SIG-M5 treated with dmso at 0.1 percent for 504 hours (cell line): ENCODE data around the gene PNLIPRP2.

ENCODE experiments used
- DNase-seq: peaks from one replicate; lab custom pipeline; 2025; ENCODE audit not compliant: unreplicated experiment; lab: John Stamatoyannopoulos, UW

The PNLIPRP2 gene

DNA sequence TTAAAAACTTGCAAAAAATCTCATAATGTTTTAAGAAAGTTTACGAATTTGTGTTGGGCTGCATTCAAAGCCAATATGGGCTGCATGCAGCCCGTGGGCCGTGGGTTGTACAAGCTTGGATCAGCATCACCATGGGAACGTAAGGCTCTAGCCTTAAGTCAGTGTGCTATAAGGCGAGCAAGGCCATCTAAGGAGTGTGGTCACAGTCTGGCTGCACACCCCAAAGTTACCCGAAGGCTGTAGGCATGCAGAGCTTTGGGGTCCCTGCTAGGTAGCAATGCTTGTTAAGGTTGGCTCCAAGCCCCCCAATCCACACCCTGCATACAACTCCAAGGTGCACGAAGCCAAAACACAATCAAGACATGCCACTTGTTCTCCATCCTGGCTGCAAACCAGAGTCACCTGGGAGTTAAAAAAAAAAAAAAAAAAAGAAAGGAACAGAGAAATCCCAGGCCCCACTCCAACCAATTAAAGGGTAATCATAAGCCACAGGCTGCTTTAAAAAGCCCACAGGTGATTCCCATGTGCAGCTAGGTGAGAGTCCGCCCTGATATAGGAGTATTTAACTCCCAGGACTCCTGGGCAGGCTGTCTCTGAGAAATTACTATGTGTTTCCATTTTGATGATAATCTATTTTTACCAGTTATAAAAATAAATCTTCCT is 8.5 kb upstream of the PNLIPRP2 start:
- DNase-seq: no peak

DNA sequence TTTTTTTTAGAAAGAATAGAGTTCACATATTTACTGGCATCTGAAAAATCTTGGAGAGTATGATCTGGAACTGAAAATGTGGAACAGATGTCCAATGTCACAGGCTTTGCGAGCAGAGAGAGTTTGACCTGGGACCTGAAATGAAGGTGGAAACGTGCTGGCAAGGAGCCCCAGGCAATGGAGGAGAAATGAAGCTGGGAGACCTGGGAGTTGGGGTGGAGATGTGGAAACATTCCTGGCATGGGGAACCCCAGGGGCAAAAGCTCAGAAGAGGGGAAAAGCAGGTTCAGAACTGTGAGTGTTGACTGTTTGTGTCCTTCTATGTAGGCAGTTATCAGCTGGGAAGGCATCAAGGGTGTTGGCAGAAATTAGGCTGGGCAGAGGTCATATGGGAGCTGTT is 7.3 kb upstream of the PNLIPRP2 start:
- DNase-seq: no peak

DNA sequence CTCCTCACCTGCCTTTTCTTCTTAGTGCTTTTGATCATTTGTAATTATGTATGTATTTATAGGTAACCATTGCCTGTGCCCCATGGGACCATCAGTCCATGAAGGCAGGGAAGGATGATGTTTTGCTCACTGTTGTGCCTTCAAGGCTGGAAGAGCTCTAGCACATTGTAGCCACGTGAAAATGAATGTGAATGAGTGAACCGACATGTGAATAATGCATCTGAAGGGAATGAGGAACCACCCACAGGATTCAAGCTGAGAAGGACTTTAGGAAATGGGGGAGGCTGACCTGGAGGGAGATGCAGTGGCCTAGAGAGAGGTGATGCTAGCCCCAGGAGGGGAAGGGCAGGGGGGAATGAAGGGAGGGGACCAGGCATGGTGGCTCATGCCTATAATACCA is 6.0 kb upstream of the PNLIPRP2 start:
- DNase-seq: no peak

DNA sequence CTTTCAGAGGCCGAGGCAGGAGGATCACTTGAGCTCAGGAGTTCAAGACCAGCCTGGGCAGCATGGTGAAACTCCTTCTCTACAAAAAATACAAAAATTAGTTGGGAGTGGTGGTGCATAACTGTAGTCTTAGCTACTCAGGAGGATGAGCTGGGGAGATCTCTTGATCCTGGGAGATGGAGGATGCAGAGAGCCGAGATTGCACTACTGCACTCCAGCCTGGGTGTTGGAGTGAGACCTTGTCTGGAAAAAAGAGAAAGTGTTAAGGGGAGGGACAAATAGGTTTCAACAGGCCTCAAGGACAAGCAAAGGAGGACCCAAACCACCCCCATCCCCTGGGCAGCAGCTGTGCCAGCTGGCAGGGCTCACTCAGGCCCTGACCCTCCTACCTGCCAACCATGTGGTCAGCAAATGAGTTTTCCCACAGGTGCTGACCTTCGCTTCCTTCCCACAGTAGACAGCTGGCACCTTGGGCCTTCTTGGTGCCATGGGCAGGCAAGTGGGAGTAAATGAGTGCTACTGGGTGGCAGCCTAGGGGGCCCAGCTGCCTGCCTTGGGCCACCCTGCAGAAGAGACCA is 5.5 kb upstream of the PNLIPRP2 start:
- no peak for DNase-seq

DNA sequence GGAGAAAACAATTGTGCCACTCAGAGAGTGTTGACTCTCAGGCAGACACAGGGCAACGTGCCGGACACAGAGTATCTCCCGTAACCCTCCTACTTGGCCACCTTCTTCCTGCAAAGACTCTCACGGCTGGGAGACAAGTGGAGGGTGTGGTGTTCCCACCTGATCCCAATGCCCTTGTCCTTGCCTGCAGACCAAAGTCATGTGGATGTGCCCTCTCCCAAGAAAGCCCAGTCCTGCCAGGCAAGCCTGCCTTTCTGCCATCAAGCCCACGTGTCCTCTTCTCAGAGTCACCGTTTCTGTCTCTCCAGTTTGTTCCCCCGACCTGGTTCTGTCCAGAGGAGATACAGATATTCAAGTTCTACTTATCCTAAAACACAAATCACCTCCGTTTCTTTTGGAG is 723 bp downstream of the PNLIPRP2 start:
- DNase-seq: no peak

DNA sequence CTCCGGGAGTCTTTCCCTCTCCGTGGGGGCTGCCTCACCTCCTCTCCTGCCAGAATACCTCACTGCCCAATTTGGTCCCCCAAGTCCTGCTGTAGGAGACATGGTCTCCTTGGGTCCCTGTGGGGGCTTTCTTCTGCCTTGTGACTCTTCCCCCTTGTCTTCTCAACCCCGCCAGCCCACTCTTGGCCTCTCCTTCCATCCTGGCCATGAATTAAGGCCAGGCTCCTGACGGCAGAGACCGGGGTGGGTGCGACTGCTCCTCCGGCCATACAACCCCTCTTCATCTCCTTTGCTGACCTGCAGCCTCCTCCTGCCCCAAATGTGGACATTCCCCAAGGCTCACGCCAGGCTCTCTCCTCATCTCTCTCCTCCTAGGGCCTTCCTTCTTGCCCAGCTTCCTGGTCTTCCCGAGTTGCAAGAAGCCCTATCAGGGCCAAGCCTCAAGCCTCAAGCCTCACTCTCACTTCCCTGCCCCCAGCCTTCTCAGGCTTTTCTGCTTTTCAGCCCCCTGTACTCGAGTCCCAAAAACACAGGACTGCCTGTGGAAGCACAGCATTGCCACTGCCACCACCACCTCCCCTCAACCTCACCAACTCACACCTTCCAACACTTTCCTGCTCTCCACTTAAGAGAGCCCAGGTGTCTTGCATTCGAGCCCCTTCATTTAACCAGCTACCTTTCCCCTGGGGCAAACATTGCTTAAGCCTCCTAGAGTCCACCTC is 1.3 kb downstream of the PNLIPRP2 start:
- no peak for DNase-seq

DNA sequence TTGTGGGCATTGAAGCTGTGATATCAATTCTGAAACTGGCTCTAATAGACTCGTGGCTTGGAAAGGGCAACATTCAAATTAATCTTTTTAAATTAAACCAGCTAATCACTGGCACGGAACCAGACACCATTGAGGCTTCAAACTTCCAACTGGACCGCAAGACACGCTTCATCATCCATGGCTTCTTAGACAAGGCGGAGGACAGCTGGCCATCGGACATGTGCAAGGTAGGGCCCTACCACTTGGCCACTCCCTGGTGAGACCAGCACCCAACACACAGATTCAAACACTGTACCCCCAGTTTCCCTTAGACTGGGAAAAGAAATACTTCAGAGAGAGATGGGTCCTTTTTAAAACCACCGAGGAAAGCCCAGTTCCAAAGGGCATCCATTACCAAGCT is 5.1 kb downstream of the PNLIPRP2 start:
- DNase-seq: no peak

DNA sequence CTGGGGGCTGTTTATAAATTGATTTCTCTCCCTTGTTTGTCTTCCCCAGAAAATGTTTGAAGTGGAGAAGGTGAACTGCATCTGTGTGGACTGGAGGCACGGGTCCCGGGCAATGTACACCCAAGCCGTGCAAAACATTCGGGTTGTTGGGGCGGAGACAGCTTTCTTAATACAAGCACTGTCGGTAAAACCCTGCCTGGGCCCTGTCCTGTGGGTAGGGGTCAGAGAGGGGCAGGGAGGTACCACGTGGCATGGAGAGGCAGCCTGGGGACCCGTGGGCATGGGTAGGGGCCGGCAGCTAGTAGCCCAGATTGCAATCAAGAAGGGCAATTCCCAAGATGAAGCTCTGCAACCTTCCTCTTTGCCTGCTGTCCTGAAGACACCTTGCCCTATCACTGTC is 6.1 kb downstream of the PNLIPRP2 start:
- no peak for DNase-seq

DNA sequence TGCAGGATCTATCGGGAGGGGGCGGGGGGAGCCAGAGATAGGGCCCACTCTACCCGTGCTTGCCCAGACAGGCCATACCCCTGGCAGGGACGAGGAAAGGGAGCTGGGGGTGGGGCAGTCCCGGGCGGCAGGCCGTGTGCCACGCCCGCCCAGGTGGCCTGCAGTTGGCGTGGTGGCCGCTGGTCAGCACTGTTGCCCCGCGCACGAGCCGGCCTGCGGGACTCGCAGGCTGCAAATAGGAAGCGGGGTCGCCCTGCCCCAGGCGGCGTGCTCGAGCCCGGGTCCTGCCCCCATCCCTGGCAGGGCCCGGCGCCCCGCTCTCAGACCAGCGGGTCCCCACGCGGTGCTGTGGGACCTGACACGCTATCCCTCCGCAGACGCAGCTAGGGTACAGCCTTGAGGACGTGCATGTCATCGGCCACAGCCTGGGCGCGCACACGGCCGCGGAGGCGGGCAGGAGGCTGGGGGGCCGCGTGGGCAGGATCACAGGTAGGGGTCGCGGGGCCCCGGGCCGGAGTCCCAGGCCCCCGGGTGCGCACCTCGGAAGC is 6.7 kb downstream of the PNLIPRP2 start:
- no peak for DNase-seq

DNA sequence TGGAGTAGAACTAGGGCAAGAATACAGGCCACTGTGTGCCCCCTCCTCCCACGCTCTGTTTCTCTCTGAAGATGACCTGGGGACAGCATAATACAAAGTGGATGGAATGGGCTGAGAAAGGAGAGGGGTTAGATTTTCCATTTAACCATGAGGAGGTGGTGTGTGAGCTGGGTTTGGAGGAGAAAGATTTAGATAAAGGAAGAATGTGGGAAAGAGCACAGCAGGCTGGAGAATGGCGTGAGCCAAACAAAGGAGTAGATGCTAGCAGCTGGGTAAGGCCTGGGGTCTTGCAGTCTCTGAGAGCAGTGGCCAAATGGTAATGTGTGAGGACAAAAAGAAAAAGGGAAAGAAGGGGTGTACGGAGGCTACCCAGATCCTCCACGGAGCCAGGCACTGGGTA is 8.6 kb downstream of the PNLIPRP2 start:
- no peak for DNase-seq

DNA sequence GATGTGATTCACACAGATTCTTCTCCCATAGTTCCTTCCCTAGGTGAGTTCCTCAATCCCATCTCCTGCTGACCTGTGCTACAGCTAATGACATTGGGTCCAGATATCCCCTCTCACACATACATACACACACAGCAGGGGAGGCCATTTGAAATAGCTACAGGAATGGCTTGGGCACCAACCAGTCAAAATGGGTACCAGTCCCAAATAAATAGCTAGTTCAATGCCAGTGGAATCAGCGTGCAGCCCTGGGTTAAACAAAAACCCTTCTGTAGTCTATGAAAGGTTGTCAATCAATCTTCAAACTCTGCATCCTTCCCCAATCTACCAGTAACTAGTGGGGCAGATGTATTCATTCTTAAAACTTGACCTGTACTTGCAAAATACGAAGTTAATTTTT is 9.3 kb downstream of the PNLIPRP2 start:
- no peak for DNase-seq

DNA sequence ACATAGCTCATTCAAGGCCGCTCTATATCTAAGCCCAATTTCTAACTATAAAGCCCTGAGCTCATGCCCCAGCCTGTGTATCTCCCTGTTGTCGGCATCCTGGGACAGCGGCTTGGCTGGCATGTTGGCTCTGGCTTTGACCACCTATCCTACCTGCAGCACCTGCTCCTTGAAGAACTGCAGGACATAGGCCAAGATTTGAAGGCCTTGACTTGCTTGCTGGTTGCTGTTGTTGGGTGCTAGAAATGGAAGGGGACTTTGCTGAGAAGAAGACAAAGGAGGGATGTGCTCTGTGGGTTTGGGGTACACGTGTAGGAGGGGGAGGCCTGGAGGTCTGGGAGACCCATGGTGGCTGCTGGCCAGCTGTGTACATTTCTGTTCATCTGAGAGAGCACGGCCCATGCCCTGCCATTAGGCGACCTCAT is 11.1 kb downstream of the PNLIPRP2 start:
- DNase-seq: no peak

DNA sequence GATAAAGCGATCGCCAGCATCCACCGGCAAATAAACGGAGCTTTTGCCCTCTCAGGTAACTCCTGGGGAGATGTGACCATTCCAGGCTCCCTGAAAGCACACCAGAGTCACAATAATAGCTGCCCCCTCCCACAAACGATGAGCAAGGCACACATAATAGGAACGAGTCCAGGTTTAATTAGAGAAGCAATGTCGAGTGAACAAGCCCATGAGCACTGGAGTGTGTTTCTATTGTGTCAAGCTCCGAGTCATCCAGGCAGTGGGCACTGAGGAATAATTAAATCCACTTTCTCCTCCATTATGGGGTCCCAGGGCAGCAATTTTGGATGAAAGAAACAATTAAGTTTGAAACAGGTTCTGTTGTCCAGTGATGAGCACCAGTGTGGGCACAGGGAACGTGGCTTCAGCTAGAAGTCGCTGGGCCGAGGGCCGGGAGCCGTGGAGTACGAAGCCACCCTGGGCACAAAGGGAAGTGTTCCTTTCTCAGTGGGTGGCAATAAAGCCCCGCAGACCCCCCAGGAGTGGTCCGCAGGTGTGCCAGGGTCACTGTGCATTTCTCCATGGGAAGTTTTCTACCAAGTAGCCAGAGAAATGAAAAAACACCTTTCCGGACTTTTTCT is 12.0 kb downstream of the PNLIPRP2 start:
- DNase-seq: no peak

DNA sequence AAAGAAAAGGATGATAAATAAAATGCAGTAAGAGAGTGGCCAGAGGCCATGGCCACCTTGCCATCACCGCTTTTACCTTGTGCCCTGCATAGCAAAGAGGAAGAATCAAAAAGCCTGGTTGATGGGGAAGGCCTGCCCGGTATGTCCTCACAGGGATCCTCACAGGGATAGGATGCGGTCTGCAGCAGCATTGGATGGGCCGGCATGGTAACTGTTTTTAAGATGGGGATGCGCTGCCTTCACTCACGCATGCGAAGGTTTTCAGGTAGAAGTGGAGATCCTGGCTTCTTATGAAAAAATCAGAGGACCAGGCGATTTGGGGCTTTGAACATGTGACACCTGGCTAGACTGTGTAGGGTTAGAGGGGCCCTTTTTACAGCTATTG is 12.5 kb downstream of the PNLIPRP2 start:
- no peak for DNase-seq

DNA sequence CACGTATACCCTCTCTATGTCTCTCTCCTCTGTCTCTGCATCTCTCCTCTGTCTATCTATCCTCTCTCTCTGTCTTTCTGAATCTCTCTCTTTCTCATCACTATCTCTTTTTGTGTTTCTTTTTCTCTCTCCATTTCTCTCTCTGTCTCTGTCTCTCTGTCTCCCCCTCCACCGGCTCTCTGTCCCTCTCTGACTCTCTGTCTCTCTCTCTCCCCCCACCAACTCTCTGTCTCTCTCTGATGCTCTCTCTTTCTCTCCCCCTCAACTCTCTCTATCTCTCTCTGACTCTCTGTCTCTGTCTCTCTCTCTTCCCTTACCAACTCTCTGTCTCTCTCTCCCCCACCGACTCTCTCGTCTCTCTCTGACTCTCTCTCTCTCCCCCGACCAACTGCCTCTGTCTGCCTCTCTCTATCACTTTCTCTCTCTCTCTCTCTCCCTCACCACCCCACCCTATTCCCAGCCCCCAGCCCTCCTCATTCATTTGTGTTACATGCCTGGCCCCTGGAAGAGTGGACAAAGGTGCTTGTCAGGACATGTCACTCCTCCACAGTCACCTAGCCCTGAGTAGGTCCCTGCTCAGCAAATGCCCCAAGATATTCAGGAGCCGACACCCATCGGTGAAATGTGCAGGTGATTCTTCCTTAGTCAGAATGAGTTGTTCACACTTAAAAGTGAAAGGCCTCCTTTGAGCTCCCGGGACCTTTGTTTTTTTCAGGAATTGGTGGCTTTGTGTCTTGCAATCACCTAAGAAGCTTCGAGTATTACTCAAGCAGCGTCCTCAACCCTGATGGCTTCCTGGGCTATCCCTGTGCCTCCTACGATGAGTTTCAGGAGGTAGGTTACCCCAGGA is 13.6 kb downstream of the PNLIPRP2 start:
- no peak for DNase-seq

DNA sequence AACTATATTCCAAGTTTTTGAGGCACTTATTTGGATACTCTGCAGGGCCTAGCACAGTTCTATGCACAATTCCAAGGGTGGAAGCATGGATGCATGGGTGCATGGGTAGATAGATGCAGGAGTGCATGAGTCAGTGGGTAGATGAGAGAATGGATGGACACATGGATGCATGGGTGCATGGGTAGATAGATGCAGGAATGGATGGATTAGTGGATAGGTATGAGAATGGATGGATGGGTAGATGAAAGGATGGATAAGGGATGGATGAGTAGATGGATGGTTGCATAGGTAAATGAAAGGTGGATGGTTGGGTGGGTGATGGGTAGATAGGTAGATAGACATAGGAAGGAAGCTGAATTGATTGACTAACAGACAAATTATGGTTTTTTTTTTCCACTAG is 15.6 kb downstream of the PNLIPRP2 start:
- DNase-seq: no peak

DNA sequence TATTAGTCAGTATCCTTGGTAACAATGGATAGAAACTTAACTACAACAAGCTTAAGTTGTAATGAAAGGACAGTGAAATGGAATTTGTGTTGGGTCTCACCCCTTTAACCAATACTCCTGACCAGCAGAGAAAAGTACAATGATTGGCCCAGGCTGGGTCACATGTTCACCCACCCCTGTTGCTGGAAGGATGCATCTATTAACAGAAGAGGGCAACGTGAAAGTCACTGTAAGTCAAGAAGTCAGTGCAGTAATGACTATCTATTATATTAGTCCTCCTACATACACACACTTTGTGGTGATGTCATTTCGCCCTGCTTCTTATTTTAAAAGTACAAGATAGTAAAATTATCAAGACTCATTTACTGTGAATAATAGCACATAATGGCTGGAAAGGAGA is 16.2 kb downstream of the PNLIPRP2 start:
- no peak for DNase-seq

DNA sequence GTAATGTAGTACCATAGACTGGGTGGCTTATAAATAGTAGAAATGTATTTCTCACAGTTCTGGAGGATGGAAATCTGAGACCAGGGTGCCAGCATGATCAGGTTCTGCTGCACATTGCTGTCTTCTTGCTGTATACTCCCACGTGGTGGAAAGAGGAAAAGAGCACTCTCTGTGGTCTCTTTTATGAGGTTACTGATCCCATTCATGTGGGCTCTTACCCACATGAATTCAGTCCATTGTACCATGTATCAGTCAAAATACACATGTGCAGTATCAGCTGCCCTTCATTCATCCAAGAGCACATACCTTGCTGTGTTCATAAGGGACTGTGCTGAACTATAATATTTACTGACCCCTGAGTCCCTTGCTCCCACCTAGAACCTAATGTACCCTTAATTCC is 17.1 kb downstream of the PNLIPRP2 start:
- DNase-seq: no peak

DNA sequence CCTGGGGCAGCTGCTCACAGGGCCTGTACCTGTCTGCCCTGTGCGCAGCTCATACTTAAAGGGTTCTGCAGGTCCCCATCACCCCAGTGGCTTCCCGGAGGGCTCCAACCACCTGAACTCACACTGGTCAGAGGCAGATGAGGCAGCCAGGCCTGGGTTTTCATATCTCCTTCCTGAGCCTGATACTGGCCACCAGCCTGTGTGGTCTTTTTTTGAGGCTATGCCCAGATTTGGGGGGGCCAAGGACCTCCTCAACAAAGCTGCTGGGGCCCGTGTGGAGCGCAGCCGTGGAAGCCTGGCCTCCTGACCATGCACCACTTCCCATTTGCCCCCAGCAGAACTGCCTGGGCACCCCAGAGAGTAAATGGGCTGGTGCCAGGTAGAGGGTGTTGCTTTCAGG is 25.7 kb downstream of the PNLIPRP2 start:
- no peak for DNase-seq

DNA sequence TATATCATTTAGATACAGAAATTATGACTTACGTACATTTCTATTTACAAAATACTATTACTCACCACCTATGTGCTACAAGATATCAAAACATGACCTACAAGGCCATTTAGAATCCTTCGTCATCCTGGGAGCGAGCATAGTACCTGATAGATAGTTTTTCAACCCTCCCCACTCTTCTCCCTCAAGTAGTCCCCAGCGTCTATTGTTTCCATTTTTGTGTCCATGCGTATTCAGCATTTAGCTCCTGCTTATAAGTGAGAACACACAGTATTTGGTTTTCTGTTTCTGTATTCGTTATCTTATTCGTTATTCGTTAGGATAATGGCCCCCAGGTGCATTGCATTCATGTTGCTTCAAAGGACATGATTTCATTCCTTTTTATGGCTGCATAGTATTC is 28.1 kb downstream of the PNLIPRP2 start:
- no peak for DNase-seq

DNA sequence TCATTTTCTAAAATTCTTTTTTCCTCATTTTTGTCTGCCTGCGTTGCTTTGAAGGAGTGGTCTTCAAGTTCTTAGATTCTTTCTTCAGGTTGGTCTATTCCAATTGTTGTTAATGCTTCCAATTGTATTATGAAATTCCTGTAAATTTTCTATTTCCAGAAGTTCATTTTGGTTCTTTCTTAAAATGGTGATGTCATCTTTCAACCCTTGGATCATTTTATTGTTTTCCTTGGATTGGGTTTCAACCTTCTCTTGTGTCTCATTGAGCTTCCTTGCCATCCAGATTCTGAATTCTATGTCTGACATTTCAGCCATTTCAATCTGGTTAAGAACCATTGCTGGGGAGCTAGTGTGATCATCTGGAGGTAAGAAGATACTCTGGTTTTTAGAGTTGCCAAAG is 33.1 kb downstream of the PNLIPRP2 start:
- DNase-seq: no peak
